K562 (cell line): ENCODE results near the gene SCAMP5. TPM values are rescaled to one million over a fixed set of nuclear protein-coding genes. Genes with fewer than 3 reads are reported as not detected.

Source experiments
- BRD4 ChIP-seq: fragments of 200-600 bp; sonication (generic); IDR thresholded peaks from 2 replicates; pipeline ENCODE4 v1.6.1; 2017; ENCODE audit warnings: inconsistent platforms
- COPS2 ChIP-seq: fragments of 450-650 bp; conservative IDR thresholded peaks from 2 replicates; pipeline ENCODE4 v1.6.1; 2016; ENCODE audit warnings: mild to moderate bottlenecking, moderate library complexity
- GATAD2A ChIP-seq: fragments of 450-650 bp; IDR thresholded peaks from 2 replicates; pipeline ENCODE4 v1.6.1; 2017
- GTF2E2 ChIP-seq: fragments of 200-800 bp; sonication (Bioruptor generic); IDR thresholded peaks from 2 replicates; pipeline ENCODE4 v1.6.1; 2016; ENCODE audit warnings: missing genetic modification characterization, missing compliant biosample characterization
- GTF2F1 ChIP-seq: IDR thresholded peaks from 2 replicates; pipeline ENCODE4 v1.6.1; 2011; ENCODE audit warnings: low read depth, low read length, improper control_type of control experiment
- KDM5B ChIP-seq: fragments of 200-600 bp; sonication (generic); IDR thresholded peaks from 2 replicates; pipeline ENCODE4 v1.6.1; 2012; ENCODE audit warnings: low read depth, mild to moderate bottlenecking, moderate library complexity, low read length, control low read depth, inconsistent platforms; ENCODE audit not compliant: insufficient replicate concordance
- KLF1 ChIP-seq: fragments of 450-650 bp; IDR thresholded peaks from 2 replicates; pipeline ENCODE4 v1.6.1; 2016; ENCODE audit warnings: missing genetic modification characterization, missing compliant biosample characterization
- LCOR ChIP-seq: sonication (generic); formaldehyde crosslinking; IDR thresholded peaks from 2 replicates; pipeline ENCODE4 v1.8.0; 2022; ENCODE audit warnings: mild to moderate bottlenecking, missing genetic modification reagents
- MAFK ChIP-seq: IDR thresholded peaks from 2 replicates; pipeline ENCODE4 v1.6.1; 2011; ENCODE audit warnings: low read length, improper control_type of control experiment
- MXI1 ChIP-seq: IDR thresholded peaks from 2 replicates; pipeline ENCODE4 v1.6.1; 2011; ENCODE audit warnings: low read depth, mild to moderate bottlenecking, improper control_type of control experiment, low read length
- NCOA6 ChIP-seq: fragments of 450-650 bp; IDR thresholded peaks from 2 replicates; pipeline ENCODE4 v1.6.1; 2017; ENCODE audit warnings: mild to moderate bottlenecking
- NFYB ChIP-seq: IDR thresholded peaks from 2 replicates; pipeline ENCODE4 v1.6.1; 2011; ENCODE audit warnings: mild to moderate bottlenecking, moderate library complexity; ENCODE audit not compliant: insufficient read length; ENCODE audit errors: extremely low read depth
- PHB2 ChIP-seq: fragments of 450-650 bp; IDR thresholded peaks from 2 replicates; pipeline ENCODE4 v1.6.1; 2017; ENCODE audit warnings: low read depth
- PRMT5 ChIP-seq: sonication (generic); formaldehyde crosslinking; IDR thresholded peaks from 2 replicates; pipeline ENCODE4 v1.5.0; 2020; ENCODE audit warnings: missing genetic modification reagents
- RHOXF2B ChIP-seq: fragments of 250-450 bp; sonication (Bioruptor Pico); conservative IDR thresholded peaks from 2 replicates; pipeline ENCODE4 v1.5.1; 2021
- SAFB ChIP-seq: fragments of 200-400 bp; formaldehyde crosslinking; IDR thresholded peaks from 2 replicates; pipeline ENCODE4 v1.6.1; 2017; ENCODE audit warnings: low read depth, low read length, borderline replicate concordance
- SAP30 ChIP-seq: fragments of 200-600 bp; sonication (generic); IDR thresholded peaks from 2 replicates; pipeline ENCODE4 v1.6.1; 2012; ENCODE audit warnings: borderline replicate concordance, low read depth, mild to moderate bottlenecking, moderate library complexity, low read length, control low read depth, inconsistent platforms; ENCODE audit not compliant: insufficient read depth, poor library complexity, severe bottlenecking
- SMARCA5 ChIP-seq: fragments of 450-650 bp; IDR thresholded peaks from 2 replicates; pipeline ENCODE4 v1.6.1; 2016
- TRIM24 ChIP-seq, 2 experiments: fragments of 450-650 bp; IDR thresholded peaks; 2 replicates each; pipeline ENCODE4 v1.6.1; 2016
- ZC3H8 ChIP-seq: fragments of 450-650 bp; IDR thresholded peaks from 2 replicates; pipeline ENCODE4 v1.6.1; 2017
- ZMIZ1 ChIP-seq, 2 experiments: fragments of 150-350 bp in 1 of 2; IDR thresholded peaks; 2 replicates each; pipeline ENCODE4 v1.6.1; 2012 to 2016; ENCODE audit warnings: low read depth in 2 of 2, low read length in 2 of 2, mild to moderate bottlenecking in 1 of 2, moderate library complexity in 1 of 2
- ZNF124 ChIP-seq: sonication (generic); formaldehyde crosslinking; IDR thresholded peaks from 2 replicates; pipeline ENCODE4 v1.8.1; 2022; ENCODE audit warnings: missing genetic modification reagents
- ZNF436 ChIP-seq: fragments of 250-450, 450-650 bp; sonication (Bioruptor Pico); formaldehyde crosslinking; IDR thresholded peaks from 2 replicates; pipeline ENCODE4 v1.7.0; 2020; ENCODE audit warnings: mild to moderate bottlenecking
- ZNF586 ChIP-seq: fragments of 450-650 bp; formaldehyde crosslinking; conservative IDR thresholded peaks from 2 replicates; pipeline ENCODE4 v1.4.0; 2020; ENCODE audit warnings: mild to moderate bottlenecking, moderate library complexity
- polyA plus RNA-seq, 8 experiments: library from polyadenylated mRNA; depleted of rRNA in 4 of 8; stranded (reverse) in 5 of 8; unstranded in 3 of 8; fragments of >200 nt; fragmentation: Nextera tagmentation in 2 of 8; fragmentation: Illumina TruSeq in 1 of 8; extraction: Ambion mirVana in 2 of 8; extraction: Trizol in 1 of 8; gene quantifications; 2 replicates each; pipeline versions ENCODE4 v1.2.1 to v1.2.3, GENCODE V29; 2011 to 2014; ENCODE audit warnings: inconsistent platforms in 1 of 8, missing spikeins in 1 of 8
- total RNA-seq, 7 experiments: library from RNA; depleted of rRNA in 6 of 7; stranded (reverse); fragments of >200 nt in 6 of 7; fragmentation: Illumina TruSeq in 2 of 7; extraction: Trizol in 2 of 7; gene quantifications; 2 replicates each; pipeline versions ENCODE4 v1.2.1 to v1.2.3, GENCODE V29; 2011 to 2021; ENCODE audit warnings: low replicate concordance in 1 of 7
- TF ChIP-seq, protein P1 (sequence below): fragments of 250-450 bp; sonication (Bioruptor Pico); IDR thresholded peaks from 2 replicates; pipeline ENCODE4 v1.8.0; 2021; ENCODE audit warnings: borderline replicate concordance, mild to moderate bottlenecking, moderate library complexity; ENCODE audit not compliant: poor library complexity, severe bottlenecking
- TF ChIP-seq, protein P2 (sequence below): sonication (generic); formaldehyde crosslinking; IDR thresholded peaks from 2 replicates; pipeline ENCODE4 v1.8.0; 2022; ENCODE audit warnings: missing genetic modification reagents, mild to moderate bottlenecking, borderline replicate concordance

SCAMP5 gene
- total and polyA plus RNA-seq, 9 of the 15 experiments (the other 6 are each of a cell fraction or from before 2014, with no cell fraction given) = 0.09 to 0.29 (median 0.19) TPM; not detected in 5

DNA sequence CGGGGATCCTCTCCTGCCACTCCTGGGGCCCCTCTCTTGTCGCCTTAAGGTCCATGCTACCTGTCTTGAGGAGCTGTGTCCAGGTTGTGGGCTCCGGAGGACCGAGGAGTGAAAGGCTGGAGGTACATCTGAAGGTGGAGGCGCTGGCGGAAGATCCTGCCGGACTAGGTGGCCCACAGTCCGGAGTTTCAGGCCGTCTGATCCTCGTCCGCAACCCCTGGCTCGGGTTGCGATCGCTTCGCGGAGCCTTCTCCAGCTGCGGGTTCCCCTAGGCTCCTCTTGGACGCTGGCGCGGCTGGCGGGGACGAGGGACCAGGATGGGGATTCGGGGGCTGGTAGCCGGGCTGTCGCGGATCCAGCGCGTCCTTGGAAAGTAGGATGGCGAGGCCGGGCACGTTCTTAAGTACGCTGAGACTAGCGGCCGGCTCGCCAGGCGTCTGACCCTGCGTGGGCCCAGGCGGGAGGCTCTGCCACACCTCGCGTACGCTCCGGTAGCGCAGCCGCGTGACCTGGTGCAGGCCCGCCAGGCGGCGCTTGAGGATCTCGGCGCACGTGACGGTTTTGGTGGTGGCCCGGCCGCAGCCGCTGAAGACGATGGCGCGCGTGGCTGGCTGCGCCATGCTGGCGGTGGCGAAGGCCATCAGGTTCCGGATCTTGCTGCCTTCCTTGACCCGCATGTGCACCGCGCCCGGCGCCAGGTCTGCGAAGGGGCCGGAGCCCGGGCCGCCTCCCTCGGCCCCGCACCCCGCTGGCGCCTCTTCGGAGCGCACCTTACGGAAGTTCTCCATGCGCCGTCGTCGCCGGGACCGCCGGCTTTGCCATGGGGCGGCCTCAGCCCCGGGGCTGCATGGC is 39.3 kb upstream of the SCAMP5 start (continued):
- peak; percentile 35 for TF ChIP-seq SAP30
- TF ChIP-seq PHB2 = no peak
- no peak for TF ChIP-seq GTF2F1
- TF ChIP-seq, protein P1, sequence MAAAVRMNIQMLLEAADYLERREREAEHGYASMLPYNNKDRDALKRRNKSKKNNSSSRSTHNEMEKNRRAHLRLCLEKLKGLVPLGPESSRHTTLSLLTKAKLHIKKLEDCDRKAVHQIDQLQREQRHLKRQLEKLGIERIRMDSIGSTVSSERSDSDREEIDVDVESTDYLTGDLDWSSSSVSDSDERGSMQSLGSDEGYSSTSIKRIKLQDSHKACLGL (CRISPR knock-in tag) = peak; percentile 45
- TF ChIP-seq MAFK = no peak
- TF ChIP-seq ZNF586 (CRISPR knock-in tag) = no peak
- TF ChIP-seq MXI1 = no peak
- TF ChIP-seq KDM5B = no peak
- no peak for TF ChIP-seq NCOA6
- TF ChIP-seq ZC3H8 = no peak
- TF ChIP-seq NFYB = no peak
- no peak; the same call in 1 of the 2 replicates for TF ChIP-seq KLF1 (tag)
- 0 out of 2 replicates have a peak, but pooled peaks have one; percentile 34 for TF ChIP-seq GTF2E2 (tag)
- TF ChIP-seq ZMIZ1 (IDR thresholded peaks at IDR 0.05; ENCODE audit: low read depth in 2 of 2, low read length in 2 of 2) = no peak
- TF ChIP-seq, protein P2, sequence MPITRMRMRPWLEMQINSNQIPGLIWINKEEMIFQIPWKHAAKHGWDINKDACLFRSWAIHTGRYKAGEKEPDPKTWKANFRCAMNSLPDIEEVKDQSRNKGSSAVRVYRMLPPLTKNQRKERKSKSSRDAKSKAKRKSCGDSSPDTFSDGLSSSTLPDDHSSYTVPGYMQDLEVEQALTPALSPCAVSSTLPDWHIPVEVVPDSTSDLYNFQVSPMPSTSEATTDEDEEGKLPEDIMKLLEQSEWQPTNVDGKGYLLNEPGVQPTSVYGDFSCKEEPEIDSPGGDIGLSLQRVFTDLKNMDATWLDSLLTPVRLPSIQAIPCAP = peak; percentile 98
- no peak for TF ChIP-seq BRD4
- TF ChIP-seq RHOXF2B (CRISPR knock-in tag) = no peak
- TF ChIP-seq SAFB = peak; percentile 86; the same call in 1 of the 2 replicates
- TF ChIP-seq LCOR (CRISPR knock-in tag) = peak; percentile 98
- no peak for TF ChIP-seq COPS2
- peak; percentile 6; the same call in 1 of the 2 replicates for TF ChIP-seq GATAD2A
- TF ChIP-seq TRIM24 (IDR thresholded peaks at IDR 0.05) = no peak
- peak; percentile 96 for TF ChIP-seq ZNF124 (CRISPR knock-in tag)
- TF ChIP-seq SMARCA5 = no peak
- TF ChIP-seq ZNF436 = no peak
- peak; percentile 89 for TF ChIP-seq PRMT5 (CRISPR knock-in tag)
